Measurements from ENCODE around the gene RBM47.
"Not testable (repeated sequence)": the region's sequence is repeated elsewhere in the genome, so short reads cannot be mapped to it uniquely, and the experiment has no call there.

Gene RBM47

GRCh38 chr4:40481977-40482376 is 147.7 kb downstream of the RBM47 start:
- FAIRE-seq = no peak

GRCh38 chr4:40480291-40480690 is 149.4 kb downstream of the RBM47 start:
- FAIRE-seq = no peak

GRCh38 chr4:40479378-40479777 is 150.3 kb downstream of the RBM47 start:
- FAIRE-seq = no peak

GRCh38 chr4:40475609-40476008 is 154.1 kb downstream of the RBM47 start:
- no peak for FAIRE-seq

GRCh38 chr4:40473578-40474388 is 155.9 kb downstream of the RBM47 start:
- FAIRE-seq = no peak

- FAIRE-seq = no peak
These were observed 157.7 kb downstream of the RBM47 start for GRCh38 chr4:40471923-40472322.

- no peak for FAIRE-seq
These were observed 162.9 kb downstream of the RBM47 start for GRCh38 chr4:40466789-40467188.

GRCh38 chr4:40462326-40462725 is 167.3 kb downstream of the RBM47 start:
- no peak for FAIRE-seq

- FAIRE-seq = no peak
These were observed 167.8 kb downstream of the RBM47 start for GRCh38 chr4:40461879-40462278.

- FAIRE-seq = no peak
These were observed 168.6 kb downstream of the RBM47 start for GRCh38 chr4:40461062-40461461.

GRCh38 chr4:40458683-40459082 is 171.0 kb downstream of the RBM47 start:
- no peak for FAIRE-seq

- FAIRE-seq = no peak
These were observed 171.6 kb downstream of the RBM47 start for GRCh38 chr4:40458109-40458508.

GRCh38 chr4:40455340-40455902 is 174.2 kb downstream of the RBM47 start:
- FAIRE-seq = no peak

GRCh38 chr4:40454816-40455215 is 174.8 kb downstream of the RBM47 start:
- FAIRE-seq = no peak

GRCh38 chr4:40453912-40454311 is 175.8 kb downstream of the RBM47 start:
- no peak for FAIRE-seq

GRCh38 chr4:40448875-40449274 is 180.8 kb downstream of the RBM47 start:
- FAIRE-seq = no peak

GRCh38 chr4:40446839-40447238 is 182.8 kb downstream of the RBM47 start:
- no peak for FAIRE-seq

GRCh38 chr4:40446261-40446750 is 183.4 kb downstream of the RBM47 start:
- not testable (repeated sequence) for FAIRE-seq

GRCh38 chr4:40445671-40446070 is 184.0 kb downstream of the RBM47 start:
- no peak for FAIRE-seq

- FAIRE-seq = no peak
These were observed 188.2 kb downstream of the RBM47 start for GRCh38 chr4:40441430-40441829.

- FAIRE-seq = no peak
These were observed 190.1 kb downstream of the RBM47 start for GRCh38 chr4:40439519-40439918.

GRCh38 chr4:40438384-40439026 is 191.2 kb downstream of the RBM47 start:
- no peak for FAIRE-seq

- FAIRE-seq = no peak
These were observed 191.8 kb downstream of the RBM47 start for GRCh38 chr4:40437741-40438383.
